OCI-LY1 (cell line): ENCODE measurements around the gene LRMDA.

Experiments used
- H2AFZ ChIP-seq: fragments of 200-600 bp; sonication (generic), shearing (Covaris generic); 2 replicates; pipeline ENCODE4 v1.6.0; 2014; ENCODE audit warnings: antibody characterized with exemption, mild to moderate bottlenecking, low read length
- H3F3A ChIP-seq: fragments of 200-600 bp; sonication (generic), shearing (Covaris generic); 2 replicates; pipeline ENCODE4 v1.6.0; 2014; ENCODE audit warnings: mild to moderate bottlenecking, antibody characterized with exemption, low read length, moderate library complexity; ENCODE audit not compliant: insufficient read depth
- H3K27ac ChIP-seq: fragments of 200-600 bp; sonication (generic); 2 replicates; pipeline ENCODE4 v1.5.1; 2014; ENCODE audit warnings: low read length, mixed run types, mild to moderate bottlenecking, low read depth; ENCODE audit not compliant: poor library complexity, severe bottlenecking
- H3K27me3 ChIP-seq: fragments of 200-600 bp; sonication (generic); 2 replicates; pipeline ENCODE4 v1.6.0; 2014; ENCODE audit warnings: antibody characterized with exemption, mild to moderate bottlenecking, low read length, moderate library complexity; ENCODE audit not compliant: insufficient read depth
- H3K36me3 ChIP-seq: fragments of 200-600 bp; sonication (generic); 2 replicates; pipeline ENCODE4 v1.6.1; 2014; ENCODE audit warnings: mild to moderate bottlenecking, antibody characterized with exemption, low read length, moderate library complexity, mixed read lengths; ENCODE audit not compliant: insufficient read depth
- H3K4me1 ChIP-seq: fragments of 200-600 bp; sonication (generic); 2 replicates; pipeline ENCODE4 v1.5.1; 2014; ENCODE audit warnings: mild to moderate bottlenecking, low read length, moderate library complexity; ENCODE audit not compliant: insufficient read depth, severe bottlenecking
- H3K4me2 ChIP-seq: fragments of 200-600 bp; sonication (generic), shearing (Covaris generic); 2 replicates; pipeline ENCODE4 v1.6.1; 2014; ENCODE audit warnings: low read length
- H3K4me3 ChIP-seq: fragments of 200-600 bp; sonication (generic); 2 replicates; pipeline ENCODE4 v1.5.1; 2014; ENCODE audit warnings: low read length, low read depth, mild to moderate bottlenecking, mixed read lengths; ENCODE audit not compliant: poor library complexity, severe bottlenecking
- H3K79me2 ChIP-seq: fragments of 200-600 bp; shearing (Covaris generic); 2 replicates; pipeline ENCODE4 v1.6.1; 2016; ENCODE audit warnings: mixed run types, low read length, mixed read lengths; ENCODE audit not compliant: insufficient read depth
- H3K9ac ChIP-seq: fragments of 200-600 bp; sonication (generic), shearing (Covaris generic); 2 replicates; pipeline ENCODE4 v1.6.1; 2014; ENCODE audit warnings: mild to moderate bottlenecking, low read length, mixed read lengths
- H3K9me2 ChIP-seq: fragments of 200-600 bp; sonication (generic), shearing (Covaris generic); 2 replicates; pipeline ENCODE4 v1.6.1; 2014; ENCODE audit warnings: low read depth, mild to moderate bottlenecking, low read length, mixed read lengths
- H3K9me3 ChIP-seq: fragments of 200-600 bp; shearing (Covaris generic); 2 replicates; pipeline ENCODE4 v1.6.1; 2014; ENCODE audit warnings: low read length, mixed read lengths
- H4K20me1 ChIP-seq: fragments of 200-600 bp; sonication (generic), shearing (Covaris generic); 2 replicates; pipeline ENCODE4 v1.6.0; 2016; ENCODE audit warnings: mild to moderate bottlenecking, low read length; ENCODE audit not compliant: insufficient read depth
- CTCF ChIP-seq: fragments of 200-600 bp; sonication (generic), shearing (Covaris generic); IDR thresholded peaks from 2 replicates; pipeline ENCODE4 v1.5.1; 2017; ENCODE audit warnings: mild to moderate bottlenecking, antibody characterized with exemption, low read length, moderate library complexity, mixed read lengths
- EZH2 ChIP-seq: fragments of 200-600 bp; sonication (generic), shearing (Covaris generic); IDR thresholded peaks from 2 replicates; pipeline ENCODE4 v1.8.0; 2017; ENCODE audit warnings: borderline replicate concordance, mixed run types, mild to moderate bottlenecking, antibody characterized with exemption, low read length, moderate library complexity, mixed read lengths

LRMDA gene

GRCh38 chr10:76040830-76041220 is 609.4 kb downstream of the LRMDA start:
- Histone ChIP-seq H3K36me3 (no peaks in the 10 kb centered on the region), H2AFZ (no peak overlapping the region), H3K4me1 (no peaks in the 10 kb centered on the region), H3K27me3 (no peaks in the 10 kb centered on the region), H3K9me3 (no peaks in the 10 kb centered on the region), H3K4me2 (no peak overlapping the region), H3K4me3 (no peak overlapping the region), H4K20me1 (no peaks in the 10 kb centered on the region), H3F3A (no peaks in the 10 kb centered on the region), H3K9ac (no peak overlapping the region), H3K27ac (no peak overlapping the region), H3K79me2 (no peaks in the 10 kb centered on the region), H3K9me2 (no peaks in the 10 kb centered on the region)
- TF ChIP-seq CTCF (no peak), EZH2 (no peak)

GRCh38 chr10:76041551-76041950 is 610.1 kb downstream of the LRMDA start:
- no peaks in the 10 kb centered on the region for H3K36me3 ChIP-seq
- no peaks in the 10 kb centered on the region for H3K4me1 ChIP-seq
- H3K79me2 ChIP-seq, result no peaks in the 10 kb centered on the region
- H3K9me2 ChIP-seq, result no peaks in the 10 kb centered on the region
- TF ChIP-seq EZH2, result no peak
- TF ChIP-seq CTCF, result no peak
- no peak overlapping the region for H3K4me2 ChIP-seq
- H2AFZ ChIP-seq, result no peak overlapping the region
- H3K4me3 ChIP-seq, result no peak overlapping the region
- H3K9me3 ChIP-seq, result no peaks in the 10 kb centered on the region
- H3K27ac ChIP-seq, result no peak overlapping the region
- no peak overlapping the region for H3K9ac ChIP-seq
- H3K27me3 ChIP-seq, result no peaks in the 10 kb centered on the region
- no peaks in the 10 kb centered on the region for H3F3A ChIP-seq
- no peaks in the 10 kb centered on the region for H4K20me1 ChIP-seq

GRCh38 chr10:76043261-76043660 is 611.8 kb downstream of the LRMDA start:
- no peak overlapping the region for H3K9ac ChIP-seq
- TF ChIP-seq EZH2, result no peak
- TF ChIP-seq CTCF, result no peak
- no peaks in the 10 kb centered on the region for H3K4me1 ChIP-seq
- H3K27me3 ChIP-seq, result no peaks in the 10 kb centered on the region
- no peaks in the 10 kb centered on the region for H3K9me3 ChIP-seq
- no peaks in the 10 kb centered on the region for H3K9me2 ChIP-seq
- H3K79me2 ChIP-seq, result no peaks in the 10 kb centered on the region
- H3F3A ChIP-seq, result no peaks in the 10 kb centered on the region
- no peak overlapping the region for H3K4me2 ChIP-seq
- H2AFZ ChIP-seq, result no peak overlapping the region
- no peak overlapping the region for H3K27ac ChIP-seq
- H4K20me1 ChIP-seq, result no peaks in the 10 kb centered on the region
- H3K4me3 ChIP-seq, result no peak overlapping the region
- H3K36me3 ChIP-seq, result no peaks in the 10 kb centered on the region
